Measurements from ENCODE around the gene UNK.

DNA sequence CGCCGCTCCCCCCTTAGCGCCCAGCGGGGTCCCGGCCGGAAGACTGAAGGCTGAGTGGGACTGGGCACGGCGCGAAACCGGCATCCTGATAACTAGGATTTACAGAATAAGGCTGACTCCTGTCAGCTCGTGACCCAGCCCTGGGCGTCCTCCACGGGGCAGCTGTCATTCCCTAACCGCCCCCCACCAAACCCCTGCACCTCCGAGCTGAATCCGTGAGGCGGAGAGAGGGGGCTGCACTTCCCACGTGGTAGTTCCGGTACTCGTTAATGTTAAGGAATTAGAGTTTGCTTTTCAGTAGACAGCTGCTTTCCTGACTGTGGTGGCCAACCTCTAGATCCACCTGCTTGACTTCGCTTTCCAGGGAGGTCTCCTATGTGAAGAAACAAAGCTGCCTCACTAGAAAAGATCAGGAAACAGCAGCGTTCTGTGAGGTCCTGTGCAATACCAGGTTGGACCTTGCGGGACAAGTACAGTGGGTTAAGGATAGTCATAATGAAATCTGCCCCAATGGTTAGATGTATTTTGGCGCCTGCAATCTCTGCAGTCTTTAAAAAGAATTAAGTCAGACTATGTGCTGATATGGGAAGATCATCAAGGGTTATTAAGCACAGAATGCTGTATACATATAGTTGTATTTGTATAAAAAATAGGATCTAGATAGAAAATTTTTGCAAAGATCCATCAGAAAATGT is 71.6 kb downstream of the UNK start:
- TF ChIP-seq POLR2A (IDR thresholded peaks at IDR 0.05) (no peak), CTCF (IDR thresholded peaks at IDR 0.05) (no peak), EP300 (IDR thresholded peaks at IDR 0.05) (no peak)
